GM19193 (cell line): ENCODE measurements around the gene IFNK.

Experiments
- POLR2A ChIP-seq: IDR thresholded peaks from 4 replicates; pipeline ENCODE4 v1.6.1; 2011; ENCODE audit not compliant: insufficient read depth, insufficient read length; ENCODE audit errors: extremely low read depth

The IFNK gene

DNA sequence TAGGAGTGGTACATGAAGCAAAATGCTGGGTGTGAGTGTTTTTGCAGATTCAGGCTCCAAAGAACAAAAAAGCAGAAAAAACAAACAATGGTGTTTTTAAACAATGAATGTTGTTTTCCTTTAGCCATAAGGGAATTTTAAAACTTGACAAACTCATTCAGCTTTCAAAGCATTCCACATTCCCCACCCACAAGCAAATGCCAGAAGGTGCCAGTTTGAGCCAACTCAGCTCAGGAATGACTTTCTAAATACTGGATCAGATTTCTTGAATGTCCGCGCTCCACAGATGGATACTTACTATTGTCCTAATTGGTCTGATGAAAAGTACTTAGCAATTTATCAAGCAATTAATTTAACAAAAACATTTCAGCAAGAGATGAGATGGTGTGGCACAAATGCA lies 18.4 kb downstream of the IFNK start:
- no peak for TF ChIP-seq POLR2A

DNA sequence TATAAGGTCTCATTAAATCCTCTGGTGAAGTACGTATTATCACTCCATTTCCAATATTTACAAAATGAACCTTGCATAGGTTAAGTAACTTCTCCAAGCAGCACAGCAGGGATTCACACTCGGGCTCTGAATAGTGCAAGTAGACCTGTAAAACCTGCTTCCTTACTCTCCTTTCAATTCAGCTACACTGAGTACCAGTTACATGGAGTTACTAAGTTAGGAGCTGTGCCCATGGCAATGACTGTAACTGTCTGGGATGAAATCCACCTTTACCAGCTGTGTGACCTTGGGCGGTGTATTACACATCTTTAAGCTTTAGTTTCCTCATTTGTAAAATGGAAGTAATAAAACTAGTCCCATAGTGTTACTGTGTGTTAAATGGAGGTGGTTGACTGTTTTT lies 21.4 kb downstream of the IFNK start:
- TF ChIP-seq POLR2A: no peak

DNA sequence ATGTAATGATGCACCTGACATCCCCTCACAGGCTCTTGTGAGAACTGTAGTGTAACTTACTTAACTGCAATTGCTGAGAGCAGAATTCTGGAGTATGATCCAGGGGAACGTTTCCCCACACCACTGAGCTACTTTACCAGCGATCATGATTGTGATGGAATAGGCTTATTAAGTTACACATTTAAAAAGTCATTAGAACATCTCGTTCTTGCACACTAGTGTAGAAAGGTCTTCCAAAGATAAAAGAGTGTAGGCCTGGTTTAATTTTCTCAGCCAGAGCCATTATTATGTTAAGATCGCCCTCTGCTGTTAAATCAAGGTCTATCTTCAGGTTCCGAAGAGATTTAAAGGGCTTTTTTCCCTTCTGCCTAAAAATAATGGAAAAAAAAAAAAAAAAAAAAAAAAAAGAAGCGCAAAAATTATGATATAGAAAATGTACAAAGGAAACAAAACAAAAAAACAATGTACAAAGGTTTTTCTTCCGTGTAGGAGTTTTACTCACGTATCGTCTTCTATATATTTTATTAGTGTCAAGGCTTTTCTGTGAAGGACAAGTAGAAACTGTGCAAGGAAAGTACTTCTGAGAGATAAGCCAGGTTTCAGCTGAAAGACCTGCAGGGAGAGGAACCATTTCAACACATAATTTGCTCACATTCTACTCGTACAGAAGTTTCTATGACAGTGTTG lies 24.1 kb downstream of the IFNK start:
- TF ChIP-seq POLR2A: no peak

DNA sequence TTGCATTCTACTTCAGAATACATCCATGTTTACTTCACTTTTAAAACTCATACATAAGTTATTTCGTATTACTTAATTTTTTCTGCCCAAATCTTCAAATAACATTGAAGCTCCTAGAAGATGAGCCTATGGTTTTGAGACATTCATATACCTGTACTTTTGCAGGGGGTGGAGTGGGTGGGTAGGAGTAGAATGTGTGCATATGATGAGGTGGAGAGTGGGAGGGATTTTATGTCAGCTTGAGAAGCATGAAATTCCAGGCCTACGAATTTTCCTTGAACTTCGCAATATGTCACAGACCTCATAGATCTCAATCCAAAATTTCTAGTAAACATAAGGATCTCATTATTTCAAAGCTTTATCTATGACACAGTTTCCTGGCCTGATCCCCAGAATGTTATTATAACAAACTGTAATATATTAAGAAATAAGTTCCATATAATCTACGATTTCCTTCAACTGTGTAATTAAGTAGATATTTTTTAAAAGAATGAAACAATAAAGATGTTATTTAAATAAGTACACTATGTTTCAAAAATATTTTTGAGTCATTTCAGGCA lies 25.2 kb downstream of the IFNK start:
- no peak for TF ChIP-seq POLR2A

DNA sequence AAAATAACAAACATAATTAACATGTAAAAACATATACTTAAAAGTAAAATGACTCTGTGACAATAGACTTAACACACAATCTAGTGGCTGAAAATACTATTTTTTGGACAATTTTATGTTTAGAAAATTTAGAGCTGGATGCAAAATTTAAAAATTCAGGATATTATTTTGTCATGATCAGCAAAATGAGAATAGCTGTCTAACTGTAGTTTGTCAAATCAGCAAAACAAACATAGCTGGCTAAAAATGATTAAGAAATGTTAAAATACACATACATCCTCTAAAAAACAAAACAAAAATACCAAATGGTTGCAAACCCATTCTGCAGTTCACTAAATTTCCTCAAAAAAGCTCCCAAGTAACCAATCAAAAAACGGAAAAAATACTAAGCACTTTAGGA lies 30.6 kb downstream of the IFNK start:
- TF ChIP-seq POLR2A: no peak

DNA sequence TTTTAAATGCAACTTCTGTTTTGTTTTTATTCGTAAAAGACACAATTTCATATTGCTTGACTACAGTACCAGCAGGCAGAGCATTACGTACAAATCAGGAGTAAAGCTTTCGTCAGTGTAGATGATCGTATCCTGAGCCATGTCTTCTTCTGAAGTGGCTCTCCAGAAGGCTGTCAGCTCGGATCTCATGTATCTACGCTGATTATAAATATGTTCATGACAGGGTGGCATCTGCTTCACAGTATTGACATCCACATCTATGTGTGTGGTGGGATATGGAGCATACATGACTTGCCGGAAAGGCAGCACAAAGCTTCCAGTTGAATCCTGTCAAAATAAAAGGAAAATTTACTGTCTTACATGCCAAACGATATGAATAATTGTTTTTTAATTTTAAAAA lies 32.4 kb downstream of the IFNK start:
- TF ChIP-seq POLR2A: no peak

DNA sequence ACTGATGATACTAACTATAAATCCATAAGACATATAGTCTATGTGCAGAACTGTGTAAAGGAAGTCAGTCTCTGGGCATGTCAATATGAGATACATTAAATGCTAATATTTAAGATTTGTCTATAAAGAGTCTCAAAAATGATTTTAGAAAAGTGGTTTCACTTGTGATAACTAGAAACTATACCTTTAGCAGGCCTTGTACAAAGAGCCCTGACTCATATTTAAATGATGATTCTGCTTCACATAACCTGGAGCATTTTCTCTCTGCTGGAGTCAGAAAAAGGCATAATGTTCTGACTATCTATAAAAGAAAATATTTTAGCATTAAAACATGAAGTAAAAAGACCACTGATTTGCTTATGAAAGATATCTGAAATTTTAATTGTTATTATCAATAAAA lies 34.2 kb downstream of the IFNK start:
- no peak for TF ChIP-seq POLR2A

DNA sequence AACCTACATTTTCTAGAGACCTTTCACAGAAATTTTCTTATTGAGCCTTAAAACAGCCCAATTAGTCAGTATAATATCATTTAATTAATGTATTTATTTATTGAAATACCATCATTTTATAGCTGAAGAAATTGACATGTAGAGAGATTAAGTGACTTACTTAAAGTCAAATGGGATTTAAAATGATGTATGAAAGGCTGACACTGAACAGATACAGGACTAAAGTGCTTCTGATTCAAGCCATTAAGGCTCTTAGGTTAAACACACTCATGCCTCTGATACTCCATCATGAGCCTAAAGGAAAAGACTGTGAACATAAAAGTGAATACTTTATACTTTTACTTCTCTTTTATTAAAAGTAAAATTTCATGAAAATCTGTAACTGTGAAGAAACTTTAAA lies 36.4 kb downstream of the IFNK start:
- TF ChIP-seq POLR2A: no peak

DNA sequence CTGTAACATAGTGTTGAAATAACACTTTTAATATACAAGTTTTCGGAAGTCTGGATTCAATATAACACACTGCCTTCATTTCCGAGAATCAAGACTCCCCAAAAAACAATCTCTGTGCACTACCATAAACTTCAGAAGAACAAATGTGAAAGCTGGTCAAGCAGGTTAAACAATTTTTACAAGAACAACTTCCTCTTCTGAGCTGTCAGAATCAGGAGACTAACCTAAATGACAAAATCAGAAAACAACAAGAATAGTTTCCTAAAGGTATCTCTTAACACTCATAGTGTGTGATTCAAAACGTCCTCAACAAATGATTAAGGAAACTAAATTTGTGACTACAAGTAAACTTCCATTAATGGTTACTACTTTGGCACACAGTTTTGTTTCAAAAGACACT lies 37.6 kb downstream of the IFNK start:
- no peak for TF ChIP-seq POLR2A

DNA sequence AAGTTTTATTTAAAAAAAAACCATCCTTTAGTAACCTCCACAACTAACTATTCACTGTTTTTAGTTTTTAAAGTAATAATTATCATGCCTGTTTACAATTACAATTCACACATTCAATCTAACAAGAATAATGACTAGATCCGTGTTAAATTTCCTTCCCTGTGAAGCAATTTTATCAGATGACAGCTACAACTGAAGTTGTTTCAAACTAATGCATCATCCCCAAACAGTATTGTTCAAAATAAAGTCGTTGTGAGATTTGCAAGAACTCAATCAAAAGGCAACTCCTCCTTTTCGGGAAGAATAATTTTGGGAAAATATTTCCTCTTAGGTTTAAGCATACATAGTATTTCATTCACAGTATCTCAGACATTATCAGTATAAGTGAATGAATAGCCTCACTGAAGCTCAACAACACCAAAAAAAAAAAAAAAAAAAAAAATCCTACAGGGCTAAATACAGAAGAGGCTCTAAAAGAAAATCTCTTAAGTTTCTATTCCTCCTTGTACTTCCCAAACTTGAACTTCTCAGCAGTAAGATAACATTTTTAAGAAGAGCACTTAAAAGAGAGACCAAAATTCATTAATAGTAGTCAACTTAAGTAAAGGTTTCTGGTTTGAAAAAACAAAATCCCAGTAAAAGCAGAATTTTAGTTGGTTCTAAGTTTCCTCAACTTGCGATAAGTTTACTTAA lies 39.8 kb downstream of the IFNK start:
- TF ChIP-seq POLR2A: no peak

DNA sequence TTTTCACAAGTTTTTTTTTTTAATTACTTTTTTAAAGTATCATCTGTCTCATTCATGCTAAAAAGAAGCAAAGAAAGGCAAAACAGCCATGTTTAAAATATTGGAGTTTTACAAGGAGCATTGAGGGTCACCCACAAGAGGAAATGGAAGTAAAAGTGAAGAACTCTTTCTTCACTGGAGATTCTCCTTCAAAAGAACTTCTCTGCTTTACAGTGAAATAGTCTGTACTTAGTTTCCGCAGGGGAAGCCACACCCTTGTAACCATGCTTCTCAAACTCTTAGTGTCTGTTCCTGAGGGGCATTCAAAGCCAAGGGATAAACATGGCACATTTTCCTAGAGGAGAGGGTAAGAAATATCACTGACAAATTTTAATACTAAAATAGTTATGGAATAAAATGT lies 40.6 kb downstream of the IFNK start:
- no peak for TF ChIP-seq POLR2A

DNA sequence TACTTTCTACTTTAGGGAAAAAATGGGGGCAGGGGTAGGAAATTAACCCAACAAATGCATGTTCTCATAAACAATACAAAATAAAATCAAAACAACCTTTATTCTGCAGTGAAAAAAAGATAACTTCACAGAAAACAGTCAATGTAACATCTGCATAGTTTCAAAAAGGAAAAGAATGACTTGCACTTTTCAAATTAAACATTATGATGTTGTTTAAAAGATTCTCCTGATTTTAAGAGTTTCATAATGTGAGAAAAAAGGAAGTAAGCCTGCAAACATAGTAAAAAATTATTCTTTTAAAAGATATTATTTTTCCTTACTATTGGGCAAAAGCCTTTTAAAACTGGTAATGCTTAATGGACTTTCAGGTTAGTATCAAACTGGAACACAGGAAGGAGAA lies 41.6 kb downstream of the IFNK start:
- no peak for TF ChIP-seq POLR2A

DNA sequence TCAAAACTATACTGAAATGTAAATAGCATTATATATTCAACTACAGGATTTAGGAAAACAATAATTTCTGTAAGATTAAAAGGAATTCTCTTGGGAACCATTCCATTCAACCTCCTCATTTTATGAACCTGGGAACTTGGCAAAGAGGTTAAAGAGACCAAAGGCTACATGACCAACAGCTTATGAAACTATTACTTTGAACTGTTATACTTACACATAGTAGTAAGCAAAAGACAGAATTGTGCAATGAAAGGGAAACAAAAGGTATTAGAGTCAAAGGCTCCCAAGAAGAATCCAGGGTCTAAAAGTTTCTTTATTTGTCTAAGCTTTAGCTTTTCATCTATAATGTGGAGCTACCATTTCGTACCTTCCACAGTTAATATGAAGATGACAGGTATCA lies 42.0 kb downstream of the IFNK start:
- TF ChIP-seq POLR2A: no peak

DNA sequence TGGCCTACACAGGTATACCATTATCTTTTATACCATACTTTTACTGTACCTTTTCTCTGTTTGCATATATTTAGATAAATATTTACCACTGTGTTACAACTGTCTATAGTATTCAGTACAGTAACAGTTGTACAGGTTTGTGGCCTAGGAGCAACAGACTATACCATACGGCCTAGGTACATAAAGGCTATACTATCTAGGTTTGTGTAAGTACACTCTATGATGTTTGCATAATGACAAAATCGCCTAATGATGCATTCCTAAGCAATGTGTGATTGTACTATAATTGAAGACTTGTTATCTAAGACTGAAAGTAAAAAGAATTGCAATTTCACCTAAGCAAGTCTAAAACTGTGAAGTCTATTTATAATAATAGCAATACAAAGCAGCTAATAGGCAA lies 45.3 kb downstream of the IFNK start:
- no peak for TF ChIP-seq POLR2A

DNA sequence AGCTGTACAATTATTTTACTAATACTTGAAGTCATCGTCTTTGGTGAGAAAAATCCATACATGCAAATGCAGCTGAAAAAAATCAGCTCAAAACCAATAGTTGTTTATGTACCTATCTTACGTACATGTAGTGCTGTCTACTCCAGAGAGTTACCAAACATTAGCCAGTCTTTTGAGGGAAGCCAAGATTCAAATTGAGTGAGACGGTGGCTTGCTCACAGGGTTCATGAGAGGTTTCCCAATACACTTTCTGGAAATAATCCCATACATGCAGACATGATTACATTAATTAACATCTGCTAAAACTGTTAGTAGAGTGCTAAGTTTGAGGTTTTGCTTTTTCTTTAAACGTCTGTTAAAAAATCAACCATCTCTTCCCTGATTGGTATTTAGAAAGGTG lies 46.9 kb downstream of the IFNK start:
- TF ChIP-seq POLR2A: no peak

DNA sequence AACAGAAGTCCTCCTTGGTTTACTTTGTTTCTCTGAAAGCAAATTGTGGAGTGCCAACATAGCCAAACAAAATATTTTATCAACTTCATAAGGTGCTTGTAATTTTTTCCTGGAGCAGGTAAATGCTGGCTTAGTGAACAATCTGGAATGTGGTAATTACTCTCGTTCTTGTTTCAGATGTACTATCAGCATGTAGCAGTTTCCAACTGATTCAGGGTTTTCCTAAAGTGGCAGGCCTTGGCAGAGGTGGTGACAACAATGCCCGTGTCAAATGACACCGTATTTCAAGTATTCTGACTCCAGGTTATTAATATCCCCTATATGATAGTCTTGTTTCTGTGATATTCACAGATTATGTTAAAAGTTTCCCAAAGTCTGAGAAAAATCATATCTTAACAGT lies 48.0 kb downstream of the IFNK start:
- TF ChIP-seq POLR2A: no peak
